SK-N-SH (cell line): ENCODE results near the gene PCDHA13.
A peak's percentile ranks its signal among the peaks of the same experiment; 100 is the strongest.

Experiments used
- CTCF ChIP-seq: fragments of 200-600 bp; sonication (generic); IDR thresholded peaks from 2 replicates; pipeline ENCODE4 v1.6.1; 2017; ENCODE audit warnings: antibody characterized with exemption, mild to moderate bottlenecking, moderate library complexity
- EZH2phosphoT487 ChIP-seq: fragments of 200-600 bp; sonication (generic); IDR thresholded peaks from 2 replicates; pipeline ENCODE4 v1.6.1; 2017; ENCODE audit warnings: low read depth, mixed run types, mild to moderate bottlenecking, antibody characterized with exemption, moderate library complexity, borderline replicate concordance
- JUND ChIP-seq: IDR thresholded peaks from 2 replicates; pipeline ENCODE4 v1.4.0; 2012
- MAX ChIP-seq: IDR thresholded peaks from 2 replicates; pipeline ENCODE4 v1.4.0; 2012; ENCODE audit warnings: low read depth
- MXI1 ChIP-seq: IDR thresholded peaks from 2 replicates; pipeline ENCODE4 v1.6.1; 2012; ENCODE audit warnings: mild to moderate bottlenecking, low read depth, low read length, improper control_type of control experiment
- SIN3A ChIP-seq: IDR thresholded peaks from 2 replicates; pipeline ENCODE4 v1.6.1; 2012; ENCODE audit warnings: low read depth, mild to moderate bottlenecking, low read length, moderate library complexity, borderline replicate concordance

DNA sequence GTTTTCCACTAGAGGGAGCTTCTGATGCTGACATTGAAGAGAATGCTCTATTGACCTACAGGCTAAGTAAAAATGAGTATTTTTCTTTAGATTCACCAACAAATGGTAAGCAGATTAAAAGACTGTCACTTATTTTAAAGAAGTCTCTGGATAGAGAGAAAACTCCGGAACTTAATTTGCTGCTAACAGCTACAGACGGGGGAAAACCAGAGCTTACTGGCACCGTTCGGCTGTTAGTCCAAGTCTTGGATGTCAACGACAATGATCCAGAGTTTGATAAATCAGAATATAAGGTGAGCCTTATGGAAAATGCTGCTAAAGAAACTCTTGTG is 12.4 kb upstream of the PCDHA13 start:
- TF ChIP-seq EZH2phosphoT487 = no peak
- TF ChIP-seq JUND = no peak
- 0 out of 2 replicates have a peak, but pooled peaks have one; percentile 16 for TF ChIP-seq CTCF
- TF ChIP-seq SIN3A = no peak
- no peak for TF ChIP-seq MXI1
- TF ChIP-seq MAX = no peak
